ENCODE data around the gene SHF.
"Not testable (repeated sequence)": the region's sequence is repeated elsewhere in the genome, so short reads cannot be mapped to it uniquely, and the experiment has no call there.

SHF gene

GRCh38 chr15:45146405-45146804, 41.4 kb downstream of the SHF start:
- DNase-seq (ENCODE audit: low spot score), result no peak

GRCh38 chr15:45144775-45145174, 43.0 kb downstream of the SHF start:
- no peak for DNase-seq (ENCODE audit: low spot score)

GRCh38 chr15:45143946-45144345, 43.8 kb downstream of the SHF start:
- DNase-seq (ENCODE audit: low spot score), result no peak

GRCh38 chr15:45143056-45143455, 44.7 kb downstream of the SHF start:
- DNase-seq (ENCODE audit: low spot score), result no peak

- no peak for DNase-seq (ENCODE audit: low spot score)
Measured at GRCh38 chr15:45141386-45141785, 46.4 kb downstream of the SHF start.

GRCh38 chr15:45140557-45141250, 47.1 kb downstream of the SHF start:
- DNase-seq (ENCODE audit: low spot score), result no peak

- DNase-seq (ENCODE audit: low spot score), result no peak
Measured at GRCh38 chr15:45139770-45140169, 48.0 kb downstream of the SHF start.

GRCh38 chr15:45138814-45139765, 48.7 kb downstream of the SHF start:
- no peak for DNase-seq (ENCODE audit: low spot score)

GRCh38 chr15:45137703-45138102, 50.1 kb downstream of the SHF start:
- no peak for DNase-seq (ENCODE audit: low spot score)

GRCh38 chr15:45136378-45136764, 51.4 kb downstream of the SHF start:
- DNase-seq (ENCODE audit: low spot score), result no peak

GRCh38 chr15:45135705-45136377, 51.9 kb downstream of the SHF start:
- not testable (repeated sequence) for DNase-seq (ENCODE audit: low spot score)

- no peak for DNase-seq (ENCODE audit: low spot score)
Measured at GRCh38 chr15:45134682-45135604, 52.8 kb downstream of the SHF start.

GRCh38 chr15:45134046-45134445, 53.7 kb downstream of the SHF start:
- no peak for DNase-seq (ENCODE audit: low spot score)

- no peak for DNase-seq (ENCODE audit: low spot score)
Measured at GRCh38 chr15:45133561-45133920, 54.2 kb downstream of the SHF start.

GRCh38 chr15:45132844-45133560, 54.8 kb downstream of the SHF start:
- no peak for DNase-seq (ENCODE audit: low spot score)

- DNase-seq (ENCODE audit: low spot score), result no peak
Measured at GRCh38 chr15:45131510-45131909, 56.3 kb downstream of the SHF start.

- DNase-seq (ENCODE audit: low spot score), result no peak
Measured at GRCh38 chr15:45130291-45131000, 57.3 kb downstream of the SHF start.

GRCh38 chr15:45129651-45130129, 58.1 kb downstream of the SHF start, which contains the start of the genes DUOX1 and DUOXA1:
TSS of gene DUOX1 (plus strand) at chr15:45129994. CDS start at chr15:45131967, 1,973 bp downstream.
TSS of gene DUOXA1 (minus strand) at chr15:45129879. CDS start at chr15:45123014, 6,865 bp downstream.
- DNase-seq (ENCODE audit: low spot score), result no peak

GRCh38 chr15:45128971-45129639, 58.7 kb downstream of the SHF start:
- no peak for DNase-seq (ENCODE audit: low spot score)

All from pons (tissue), 1 donor.